Keratinocyte (primary cell): Measurements from ENCODE around the gene SCNN1B. TPM values are rescaled to one million over a fixed set of nuclear protein-coding genes. Genes with fewer than 3 reads are reported as not detected.

Source experiments
- DNase-seq: peaks from one replicate; pipeline ENCODE4 v3.0.0-alpha.2; 2011; ENCODE audit warnings: low read depth, missing footprints, low spot score
- FAIRE-seq: peaks from 2 replicates; lab custom pipeline; 2011; peaks lifted over from hg19 to GRCh38; lab: Jason Lieb, UNC
- H2AFZ ChIP-seq: 2 replicates; pipeline ENCODE4 v1.6.0; 2012; ENCODE audit warnings: low read length, control low read depth, inconsistent platforms; ENCODE audit not compliant: control insufficient read depth
- H3K27ac ChIP-seq: 2 replicates; pipeline ENCODE4 v1.5.1; 2011; ENCODE audit warnings: low read length; ENCODE audit not compliant: control insufficient read depth, insufficient read depth
- H3K27me3 ChIP-seq: 3 replicates; pipeline ENCODE4 v1.6.0; 2011; ENCODE audit warnings: low read length; ENCODE audit not compliant: control insufficient read depth, insufficient read depth; ENCODE audit errors: extremely low read depth
- H3K36me3 ChIP-seq, 2 experiments: 2 replicates in 1 of 2; 3 replicates in 1 of 2; pipeline ENCODE4 v1.5.1; 2011; ENCODE audit warnings: low read length in 2 of 2, mild to moderate bottlenecking in 1 of 2; ENCODE audit not compliant: control insufficient read depth in 2 of 2, insufficient read depth in 2 of 2; ENCODE audit errors: extremely low read depth in 1 of 2
- H3K4me1 ChIP-seq: 3 replicates; pipeline ENCODE4 v1.5.1; 2011; ENCODE audit warnings: low read length; ENCODE audit not compliant: control insufficient read depth, insufficient read depth; ENCODE audit errors: extremely low read depth
- H3K4me2 ChIP-seq: 3 replicates; pipeline ENCODE4 v1.6.0; 2011; ENCODE audit warnings: low read depth, low read length; ENCODE audit not compliant: control insufficient read depth, insufficient read depth; ENCODE audit errors: extremely low read depth
- H3K4me3 ChIP-seq, 3 experiments: fragments of 200-600 bp in 1 of 3; sonication (generic) in 1 of 3; 2 replicates in 2 of 3; 3 replicates in 1 of 3; pipeline ENCODE4 v1.5.1; 2011 to 2016; ENCODE audit warnings: low read length in 3 of 3, mild to moderate bottlenecking in 3 of 3, control low read depth in 2 of 3, inconsistent platforms in 1 of 3, low read depth in 1 of 3, mixed read lengths in 1 of 3, mixed run types in 1 of 3, moderate library complexity in 1 of 3; ENCODE audit not compliant: control insufficient read depth in 2 of 3, insufficient read depth in 2 of 3; ENCODE audit errors: extremely low read depth in 1 of 3
- H3K79me2 ChIP-seq: 2 replicates; pipeline ENCODE4 v1.6.0; 2012; ENCODE audit warnings: low read length; ENCODE audit not compliant: control insufficient read depth, insufficient read depth
- H3K9ac ChIP-seq: 3 replicates; pipeline ENCODE4 v1.6.0; 2011; ENCODE audit warnings: low read length; ENCODE audit not compliant: control insufficient read depth, insufficient read depth; ENCODE audit errors: extremely low read depth
- H3K9me1 ChIP-seq: 3 replicates; pipeline ENCODE4 v1.6.0; 2011; ENCODE audit warnings: low read length; ENCODE audit not compliant: control insufficient read depth, insufficient read depth; ENCODE audit errors: extremely low read depth
- H3K9me3 ChIP-seq: 2 replicates; pipeline ENCODE4 v1.5.1; 2012; ENCODE audit warnings: low read depth, low read length; ENCODE audit not compliant: control insufficient read depth
- H4K20me1 ChIP-seq: 3 replicates; pipeline ENCODE4 v1.6.0; 2011; ENCODE audit warnings: low read length; ENCODE audit not compliant: control insufficient read depth, insufficient read depth; ENCODE audit errors: extremely low read depth
- CTCF ChIP-seq, 3 experiments: IDR thresholded peaks in 1 of 3; conservative IDR thresholded peaks in 1 of 3; optimal IDR thresholded peaks in 1 of 3; 2 replicates in 2 of 3; 3 replicates in 1 of 3; pipeline versions ENCODE3 to v1.5.1; 2011; ENCODE audit warnings: low read length in 3 of 3, mild to moderate bottlenecking in 3 of 3, moderate library complexity in 2 of 3, control low read depth in 1 of 3, inconsistent platforms in 1 of 3; ENCODE audit not compliant: insufficient read depth in 2 of 3; ENCODE audit errors: extremely low read depth in 1 of 3
- EZH2 ChIP-seq: IDR thresholded peaks from one replicate; pipeline ENCODE4 v1.6.1; 2012; ENCODE audit warnings: inconsistent platforms, mild to moderate bottlenecking, low read length, moderate library complexity
- dilution Hi-C: fragments of 300-500 bp; cut with MboI; formaldehyde crosslinking; loops from one replicate; pipeline ENCODE4 v1.7.0; 2020; ENCODE audit warnings: low sequenced_read_pairs; ENCODE audit not compliant: extremely low pct_ligation_motif_present
- polyA plus RNA-seq, 5 experiments: library from polyadenylated mRNA; depleted of rRNA in 3 of 5; stranded (reverse) in 3 of 5; stranded (forward) in 1 of 5; unstranded in 1 of 5; fragments of >200 nt; gene quantifications; 1 replicate in 1 of 5; 2 replicates in 3 of 5; 3 replicates in 1 of 5; pipeline versions ENCODE4 v1.2.1 to v1.2.3, GENCODE V29; 2011 to 2012; ENCODE audit warnings: missing spikeins in 2 of 5, low read depth in 1 of 5, low replicate concordance in 1 of 5

Gene SCNN1B
- polyA plus RNA-seq, 1 donor (not counting 4 experiments of a cell fraction or from before 2014, with no cell fraction given), result 0.92 TPM

- peak overlapping the region; percentile 41 for H3K4me2 ChIP-seq
- H3K4me1 ChIP-seq, result no peaks in the 10 kb centered on the region
- DNase-seq (no peak), FAIRE-seq (no peak)
- no peak overlapping the region for H2AFZ ChIP-seq
- H3K9me1 ChIP-seq, result no peaks in the 10 kb centered on the region
- no peaks in the 10 kb centered on the region for H3K79me2 ChIP-seq
- no peak overlapping the region for H3K27ac ChIP-seq
- no peaks in the 10 kb centered on the region for H4K20me1 ChIP-seq
- peak overlapping the region in 1 of 3 experiments; percentile 24 for H3K4me3 ChIP-seq
- peaks cover 33% of the 10 kb centered on the region for H3K27me3 ChIP-seq
- no peaks in the 10 kb centered on the region for H3K9me3 ChIP-seq
- TF ChIP-seq CTCF (optimal IDR thresholded peaks at IDR 0.05 in 1 of 3, IDR thresholded peaks at IDR 0.05 in 1 of 3, conservative IDR thresholded peaks at IDR 0.05 in 1 of 3; ENCODE audit: extremely low read depth in 1 of 3, insufficient read depth in 2 of 3, low read length in 3 of 3) (no peak), EZH2 (peak; percentile 54)
- no peaks in the 10 kb centered on the region for H3K36me3 ChIP-seq
- dilution Hi-C loops, result no loop called here
- no peak overlapping the region for H3K9ac ChIP-seq
Measured at GRCh38 chr16:23301251-23302044, 654 bp upstream of the SCNN1B start.

GRCh38 chr16:23303685-23304084 is 1.6 kb downstream of the SCNN1B start:
- no peak for DNase-seq
- TF ChIP-seq EZH2 (no peak), CTCF (optimal IDR thresholded peaks at IDR 0.05 in 1 of 3, IDR thresholded peaks at IDR 0.05 in 1 of 3, conservative IDR thresholded peaks at IDR 0.05 in 1 of 3; ENCODE audit: extremely low read depth in 1 of 3, insufficient read depth in 2 of 3, low read length in 3 of 3) (no peak)
- no peaks in the 10 kb centered on the region for H3K36me3 ChIP-seq
- no peak overlapping the region for H3K27ac ChIP-seq
- no peak overlapping the region for H3K4me2 ChIP-seq
- H3K9ac ChIP-seq, result no peak overlapping the region
- FAIRE-seq, result no peak
- no peaks in the 10 kb centered on the region for H3K79me2 ChIP-seq
- no peaks in the 10 kb centered on the region for H3K9me3 ChIP-seq
- H3K27me3 ChIP-seq, result peaks cover 33% of the 10 kb centered on the region
- H3K9me1 ChIP-seq, result no peaks in the 10 kb centered on the region
- dilution Hi-C loops, result no loop called here
- H3K4me3 ChIP-seq, result no peak overlapping the region
- no peaks in the 10 kb centered on the region for H3K4me1 ChIP-seq
- no peak overlapping the region for H2AFZ ChIP-seq
- H4K20me1 ChIP-seq, result no peaks in the 10 kb centered on the region
